Astrocyte of the cerebellum (primary cell): Measurements from ENCODE around the gene HDAC4.

ENCODE experiments used
- DNase-seq: peaks from one replicate; pipeline ENCODE4 v3.0.0-alpha.2; 2011; ENCODE audit warnings: low read depth
- H3K4me3 ChIP-seq: 2 replicates; pipeline ENCODE4 v1.5.1; 2011; ENCODE audit warnings: mild to moderate bottlenecking, low read depth, low read length, moderate library complexity
- CTCF ChIP-seq: IDR thresholded peaks from 2 replicates; pipeline ENCODE4 v1.5.1; 2012; ENCODE audit warnings: low read length, low read depth, moderate library complexity, mild to moderate bottlenecking; ENCODE audit errors: missing control alignments
- in situ Hi-C: cut with HindIII; loops from 2 replicates; pipeline ENCODE4 v1.10.0; 2017; ENCODE audit warnings: low sequenced_read_pairs

Gene HDAC4

DNA sequence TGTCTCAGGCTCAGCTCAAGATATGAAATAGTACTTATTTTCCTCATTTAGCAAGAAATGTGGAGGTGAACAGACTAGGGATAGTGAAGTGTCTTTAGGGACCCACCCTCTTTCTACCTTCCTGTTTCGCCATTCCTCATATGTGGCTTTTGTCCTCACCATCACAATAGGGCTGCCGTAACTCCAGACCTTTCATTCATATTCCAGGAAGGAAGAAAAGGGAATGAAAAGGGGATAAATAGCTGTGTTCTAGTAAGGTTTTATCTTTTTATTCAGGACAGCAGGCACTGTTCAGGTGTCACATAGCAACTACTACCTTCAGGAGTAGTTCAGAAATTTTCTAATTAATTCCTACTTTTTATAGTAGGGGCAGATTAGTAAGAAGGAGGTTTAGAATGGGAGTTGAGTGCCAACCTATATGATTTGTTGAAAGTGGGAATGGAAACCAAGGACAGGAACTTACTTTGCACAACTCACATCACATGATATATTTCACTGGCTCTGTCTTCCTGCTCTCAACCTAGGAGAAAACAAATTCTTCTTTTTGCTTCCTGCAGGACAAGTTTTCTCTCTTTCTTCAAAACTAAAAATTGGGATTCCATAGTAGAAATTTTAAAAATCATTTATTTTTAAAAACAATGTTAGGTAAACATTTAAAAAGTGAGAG is 36.0 kb upstream of the HDAC4 start:
- DNase-seq: no peak
- no peak overlapping the region for H3K4me3 ChIP-seq
- in situ Hi-C loops: no loop called here
- TF ChIP-seq CTCF: no peak

DNA sequence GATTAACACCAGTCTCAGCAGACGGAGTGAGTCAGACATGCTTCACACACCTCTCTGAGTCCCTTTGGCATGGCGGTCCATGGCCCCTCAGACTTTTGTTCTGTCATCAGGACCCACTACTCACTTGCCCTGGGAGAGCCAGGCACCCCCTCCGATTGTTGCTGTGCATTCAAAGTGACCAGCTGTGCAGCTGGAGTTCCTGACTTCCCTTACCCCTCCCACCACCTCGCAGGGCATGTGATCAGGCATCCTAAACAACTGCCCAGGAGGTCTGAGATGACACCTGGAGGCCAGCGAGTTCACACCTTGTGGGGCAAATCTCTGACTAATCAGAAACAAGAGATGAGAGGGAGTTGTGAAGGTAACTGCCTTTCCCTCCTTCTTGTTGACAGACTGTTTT is 35.3 kb upstream of the HDAC4 start:
- DNase-seq: no peak
- no peak overlapping the region for H3K4me3 ChIP-seq
- in situ Hi-C loops: no loop called here
- no peak for TF ChIP-seq CTCF

GRCh38 chr2:239433777-239434403 is 33.1 kb upstream of the HDAC4 start:
- DNase-seq: no peak
- in situ Hi-C loops: no loop called here
- no peak for TF ChIP-seq CTCF
- H3K4me3 ChIP-seq: no peak overlapping the region

GRCh38 chr2:239432174-239432573 is 31.4 kb upstream of the HDAC4 start:
- no peak overlapping the region for H3K4me3 ChIP-seq
- DNase-seq: no peak
- in situ Hi-C loops: no loop called here
- no peak for TF ChIP-seq CTCF

DNA sequence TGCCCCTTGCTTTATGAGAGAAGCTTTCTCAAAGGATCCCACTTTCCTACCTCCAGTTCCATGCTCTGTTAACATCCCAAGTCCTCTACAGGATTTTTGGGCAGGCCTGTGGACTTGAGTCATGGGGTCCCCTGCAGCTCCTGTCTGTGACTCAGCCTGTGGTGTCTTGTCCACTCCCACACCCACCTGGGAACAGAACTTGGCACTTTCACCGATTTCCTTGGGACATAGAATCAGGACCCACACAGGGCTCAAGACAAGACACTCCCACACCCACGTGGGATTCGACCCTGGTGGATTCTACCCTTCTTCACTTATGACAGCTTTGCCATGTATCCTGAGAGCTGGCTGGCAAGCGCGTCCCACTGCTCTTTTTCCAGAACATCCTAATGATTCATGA is 30.7 kb upstream of the HDAC4 start:
- H3K4me3 ChIP-seq: no peak overlapping the region
- TF ChIP-seq CTCF: no peak
- no peak for DNase-seq
- in situ Hi-C loops: no loop called here

DNA sequence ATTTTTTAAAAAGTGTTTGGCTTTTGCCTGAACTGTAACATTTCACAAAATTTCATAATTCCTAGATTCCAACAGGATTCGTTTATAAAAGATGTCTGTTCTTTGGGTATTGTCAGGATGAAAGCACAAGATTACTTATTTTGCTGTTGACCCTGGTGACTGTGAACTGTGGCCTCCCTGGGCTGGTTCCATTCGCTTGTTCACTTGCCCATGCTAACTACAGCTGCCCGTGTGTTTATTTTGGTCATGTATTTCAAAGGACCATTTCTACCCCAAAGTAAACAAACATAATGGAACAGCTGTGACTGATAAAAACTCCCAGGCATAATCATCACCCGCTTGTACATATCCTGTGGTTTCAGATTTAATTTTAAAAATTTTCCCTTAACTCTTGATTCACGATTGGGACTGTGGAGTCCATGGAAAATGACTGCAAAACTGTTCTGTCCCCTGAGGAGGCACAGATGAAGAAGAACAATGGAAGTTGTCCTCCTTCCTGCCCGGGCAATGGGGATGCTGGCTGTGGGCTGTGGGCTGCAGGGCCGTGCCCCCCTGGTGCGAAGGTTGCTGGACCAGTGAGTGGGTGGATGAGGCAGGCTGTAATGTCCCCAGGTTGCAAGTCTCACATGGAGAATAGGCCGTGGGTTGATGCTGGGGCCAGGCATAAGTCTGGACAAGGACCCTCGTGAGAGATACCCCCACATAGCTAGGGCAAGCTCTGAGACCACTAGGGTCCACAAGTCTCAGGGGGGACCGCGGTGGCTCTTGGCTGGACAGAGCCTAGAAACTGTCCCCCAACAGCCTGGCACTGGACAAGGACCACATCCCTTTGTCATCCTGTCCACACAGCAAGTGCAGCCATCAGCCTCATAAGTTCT is 28.9 kb upstream of the HDAC4 start:
- in situ Hi-C loops: no loop called here
- DNase-seq: no peak
- no peak overlapping the region for H3K4me3 ChIP-seq
- no peak for TF ChIP-seq CTCF
